Panc1 (cell line): ENCODE data around the gene SNTG2. TPM values are rescaled to one million over a fixed set of nuclear protein-coding genes. Genes with fewer than 3 reads are reported as not detected.

Source experiments
- ATAC-seq: fragments of 200-7000 bp; cut with Tn5 transposase; 2 replicates; pipeline ENCODE4 v1.9.1; 2020; ENCODE audit warnings: mild to moderate bottlenecking, moderate library complexity
- BruUV-seq: library from RNA; stranded (reverse); fragments of 400-500 nt; replicated peaks from 2 replicates; lab custom pipeline; 2021; lab: Mats Ljungman, UMichigan
- CTCF ChIA-PET: fragments of 300-600 bp; sonication (Branson Sonifier 250); formaldehyde crosslinking; loops from one replicate; lab custom pipeline; 2022; ENCODE audit warnings: antibody characterized with exemption; lab: Charles Lee
- POLR2A ChIA-PET: fragments of 300-600 bp; sonication (Branson Sonifier 250); formaldehyde crosslinking; loops from one replicate; lab custom pipeline; 2022; ENCODE audit warnings: antibody characterized with exemption; lab: Charles Lee
- DNase-seq: peaks from one replicate; pipeline ENCODE4 v3.0.0-alpha.2; 2010; ENCODE audit warnings: low read depth, low spot score
- H3K27ac ChIP-seq: 2 replicates; pipeline ENCODE4 v1.5.1; 2011; ENCODE audit warnings: mild to moderate bottlenecking, low read length, inconsistent platforms
- H3K27me3 ChIP-seq: fragments of 200-500 bp; sonication (Bioruptor generic); 2 replicates; pipeline ENCODE4 v1.6.0; 2014; ENCODE audit warnings: low read length, inconsistent platforms; ENCODE audit not compliant: control insufficient read depth, insufficient read depth
- H3K36me3 ChIP-seq: fragments of 200-500 bp; sonication (Bioruptor generic); 2 replicates; pipeline ENCODE4 v1.5.1; 2014; ENCODE audit warnings: inconsistent platforms, mild to moderate bottlenecking, low read length, moderate library complexity; ENCODE audit not compliant: control insufficient read depth, insufficient read depth
- H3K4me1 ChIP-seq: 2 replicates; pipeline ENCODE4 v1.5.1; 2011; ENCODE audit warnings: inconsistent platforms, mild to moderate bottlenecking, low read length, moderate library complexity; ENCODE audit not compliant: control insufficient read depth, insufficient read depth
- H3K4me3 ChIP-seq, 2 experiments: 2 replicates each; pipeline ENCODE4 v1.5.1; 2011 to 2012; ENCODE audit warnings: low read depth in 2 of 2, low read length in 2 of 2, mild to moderate bottlenecking in 2 of 2, inconsistent platforms in 1 of 2, moderate library complexity in 1 of 2
- H3K9me3 ChIP-seq: fragments of 200-500 bp; sonication (Bioruptor generic); 2 replicates; pipeline ENCODE4 v1.5.1; 2014; ENCODE audit warnings: low read depth, mild to moderate bottlenecking, inconsistent platforms, low read length, moderate library complexity; ENCODE audit not compliant: control insufficient read depth, insufficient read depth
- CTCF ChIP-seq: fragments of 450-650 bp; IDR thresholded peaks from 2 replicates; pipeline ENCODE4 v1.5.1; 2017; ENCODE audit warnings: mild to moderate bottlenecking
- POLR2AphosphoS5 ChIP-seq: IDR thresholded peaks from 2 replicates; pipeline ENCODE4 v1.6.1; 2012; ENCODE audit warnings: mild to moderate bottlenecking, low read depth, low read length, moderate library complexity
- REST ChIP-seq, 2 experiments: IDR thresholded peaks; 2 replicates each; pipeline ENCODE4 v1.6.1; 2011 to 2012; ENCODE audit warnings: low read depth in 2 of 2, control low read depth in 1 of 2, low read length in 1 of 2, mild to moderate bottlenecking in 1 of 2, moderate library complexity in 1 of 2; ENCODE audit not compliant: insufficient read depth in 1 of 2
- SIN3A ChIP-seq: IDR thresholded peaks from 2 replicates; pipeline ENCODE4 v1.6.1; 2012; ENCODE audit warnings: low read depth, mild to moderate bottlenecking, low read length, moderate library complexity, borderline replicate concordance; ENCODE audit not compliant: insufficient read depth
- TCF7L2 ChIP-seq: IDR thresholded peaks from 2 replicates; pipeline ENCODE4 v1.6.1; 2011; ENCODE audit warnings: mild to moderate bottlenecking, low read depth, low read length, inconsistent platforms
- in situ Hi-C: cut with HindIII; loops from 2 replicates; pipeline ENCODE4 v1.10.0; 2016; ENCODE audit warnings: low sequenced_read_pairs, low pct_unique_long_range_greater_than_20kb
- intact Hi-C: fragments of 100-400 bp; cut with micrococcal nuclease; formaldehyde crosslinking; loops from one replicate; pipeline ENCODE4 v1.10.0; 2022; ENCODE audit not compliant: unreplicated experiment
- total RNA-seq: library from RNA; stranded (reverse); gene quantifications from one replicate; pipeline ENCODE4 v1.2.1, GENCODE V29; 2021; ENCODE audit not compliant: unreplicated experiment

Gene SNTG2
- total RNA-seq, 1 experiment from 2014 or later: not detected

- POLR2A ChIA-PET: no interaction called here
- intact Hi-C loops (no loop called here), in situ Hi-C loops (no loop called here)
- BruUV-seq: no TSS peak
- TF ChIP-seq REST (IDR thresholded peaks at IDR 0.05; ENCODE audit: insufficient read depth in 1 of 2, low read depth in 2 of 2, low read length in 1 of 2) (no peak), TCF7L2 (no peak), CTCF (no peak), SIN3A (no peak), POLR2AphosphoS5 (no peak)
- DNase-seq (no peak), ATAC-seq (no peak)
- H3K36me3 ChIP-seq: no peaks in the 10 kb centered on the region
- H3K27me3 ChIP-seq: no peaks in the 10 kb centered on the region
- H3K4me1 ChIP-seq: no peaks in the 10 kb centered on the region
- CTCF ChIA-PET: no interaction called here
- H3K4me3 ChIP-seq: no peak overlapping the region
- H3K9me3 ChIP-seq: no peaks in the 10 kb centered on the region
- H3K27ac ChIP-seq: no peak overlapping the region
Observed at GRCh38 chr2:1125217-1125616, 174.6 kb downstream of the SNTG2 start.

GRCh38 chr2:1125633-1126370, 175.2 kb downstream of the SNTG2 start:
- DNase-seq (no peak), ATAC-seq (no peak)
- Histone ChIP-seq H3K9me3 (no peaks in the 10 kb centered on the region), H3K4me3 (no peak overlapping the region), H3K27me3 (no peaks in the 10 kb centered on the region), H3K36me3 (no peaks in the 10 kb centered on the region), H3K4me1 (no peaks in the 10 kb centered on the region), H3K27ac (no peak overlapping the region)
- CTCF ChIA-PET: no interaction called here
- TF ChIP-seq CTCF (no peak), POLR2AphosphoS5 (no peak), SIN3A (no peak), REST (IDR thresholded peaks at IDR 0.05; ENCODE audit: insufficient read depth in 1 of 2, low read depth in 2 of 2, low read length in 1 of 2) (no peak), TCF7L2 (no peak)
- no TSS peak for BruUV-seq
- POLR2A ChIA-PET: no interaction called here
- in situ Hi-C loops: no loop called here
- intact Hi-C loops: no loop called here
